CD14-positive monocyte (primary cell): ENCODE data around the gene LCNL1. TPM values are rescaled to one million over a fixed set of nuclear protein-coding genes. Genes with fewer than 3 reads are reported as not detected.

Experiments used
- DNase-seq, 3 donors: peaks; one replicate each; pipeline ENCODE4 v3.0.0-alpha.2; 2011 to 2022
- H2AFZ ChIP-seq: 2 replicates; pipeline ENCODE4 v1.6.0; 2012; ENCODE audit warnings: mild to moderate bottlenecking, low read depth, low read length, inconsistent platforms; ENCODE audit not compliant: insufficient read depth, poor library complexity, severe bottlenecking
- H3K27ac ChIP-seq, 2 donors: 1 replicate in 1 of 2; 2 replicates in 1 of 2; pipeline ENCODE4 v1.5.1; 2012 to 2013; ENCODE audit warnings: low read length in 2 of 2, control low read depth in 1 of 2, inconsistent platforms in 1 of 2, low read depth in 1 of 2, mild to moderate bottlenecking in 1 of 2
- H3K27me3 ChIP-seq, 2 donors: one replicate each; pipeline versions ENCODE4 v1.6.0 to v1.6.1; 2011 to 2013; ENCODE audit warnings: low read length in 2 of 2; ENCODE audit not compliant: control insufficient read depth in 2 of 2, insufficient read depth in 2 of 2
- H3K36me3 ChIP-seq, 2 donors: replicated peaks in 1 of 2; 1 replicate in 1 of 2; 2 replicates in 1 of 2; pipeline versions ENCODE4 v1.5.1 to v1.6.1; 2012 to 2013; ENCODE audit warnings: low read length in 2 of 2, control low read depth in 1 of 2, inconsistent platforms in 1 of 2, mild to moderate bottlenecking in 1 of 2; ENCODE audit not compliant: insufficient read depth in 2 of 2, control insufficient read depth in 1 of 2
- H3K4me1 ChIP-seq, 2 donors: 1 replicate in 1 of 2; 2 replicates in 1 of 2; pipeline versions ENCODE4 v1.5.1 to v1.6.1; 2012 to 2013; ENCODE audit warnings: low read length in 2 of 2, control low read depth in 1 of 2, inconsistent platforms in 1 of 2, mild to moderate bottlenecking in 1 of 2, moderate library complexity in 1 of 2; ENCODE audit not compliant: insufficient read depth in 2 of 2, control insufficient read depth in 1 of 2
- H3K4me2 ChIP-seq: replicated peaks from 2 replicates; pipeline ENCODE3; 2012; ENCODE audit warnings: low read length, moderate library complexity, mild to moderate bottlenecking; ENCODE audit not compliant: poor library complexity, severe bottlenecking; ENCODE audit errors: extremely low read depth
- H3K4me3 ChIP-seq, 3 experiments: fragments of 200-600 bp in 1 of 3; sonication (generic) in 1 of 3; replicated peaks in 1 of 3; 1 replicate in 2 of 3; 2 replicates in 1 of 3; pipeline ENCODE4 v1.5.1; 2011 to 2013; ENCODE audit warnings: low read length in 3 of 3, mild to moderate bottlenecking in 3 of 3, control low read depth in 2 of 3, low read depth in 2 of 3, inconsistent platforms in 1 of 3, moderate library complexity in 1 of 3
- H3K79me2 ChIP-seq: 2 replicates; pipeline ENCODE4 v1.6.0; 2012; ENCODE audit warnings: mild to moderate bottlenecking, control low read depth, inconsistent platforms, low read length, moderate library complexity; ENCODE audit not compliant: insufficient read depth
- H3K9ac ChIP-seq: 2 replicates; pipeline ENCODE4 v1.6.0; 2017; ENCODE audit warnings: low read length, mild to moderate bottlenecking; ENCODE audit not compliant: insufficient read depth, poor library complexity, severe bottlenecking
- H3K9me3 ChIP-seq, 2 donors: replicated peaks in 1 of 2; 1 replicate in 1 of 2; 2 replicates in 1 of 2; pipeline versions ENCODE4 v1.5.1 to v1.6.1; 2012 to 2013; ENCODE audit warnings: low read length in 2 of 2, control low read depth in 1 of 2; ENCODE audit not compliant: control insufficient read depth in 1 of 2, insufficient read depth in 1 of 2
- H4K20me1 ChIP-seq: 2 replicates; pipeline ENCODE4 v1.6.0; 2012; ENCODE audit warnings: mild to moderate bottlenecking, low read length, control low read depth, moderate library complexity; ENCODE audit not compliant: insufficient read depth
- H3K27ac Mint-ChIP-seq, 7 donors: one replicate each; pipeline ENCODE4 v1.8.0; 2020; ENCODE audit warnings: mild to moderate bottlenecking in 7 of 7, mixed read lengths in 7 of 7, moderate library complexity in 6 of 7, inconsistent platforms in 2 of 7
- H3K27me3 Mint-ChIP-seq, 3 donors: one replicate each; pipeline ENCODE4 v1.8.0; 2021 to 2022; ENCODE audit warnings: low read depth in 3 of 3, mild to moderate bottlenecking in 3 of 3, mixed read lengths in 3 of 3, moderate library complexity in 3 of 3, inconsistent platforms in 1 of 3
- H3K36me3 Mint-ChIP-seq, 2 donors: one replicate each; pipeline ENCODE4 v1.8.0; 2020; ENCODE audit warnings: mixed read lengths in 2 of 2, inconsistent platforms in 1 of 2, mild to moderate bottlenecking in 1 of 2
- H3K4me1 Mint-ChIP-seq: one replicate; pipeline ENCODE4 v1.8.0; 2020; ENCODE audit warnings: mild to moderate bottlenecking, mixed read lengths
- H3K4me3 Mint-ChIP-seq, 2 donors: one replicate each; pipeline ENCODE4 v1.8.0; 2020; ENCODE audit warnings: mild to moderate bottlenecking in 2 of 2, mixed read lengths in 2 of 2, moderate library complexity in 1 of 2
- H3K9me3 Mint-ChIP-seq, 7 donors: one replicate each; pipeline ENCODE4 v1.8.0; 2020 to 2022; ENCODE audit warnings: mixed read lengths in 7 of 7, mild to moderate bottlenecking in 6 of 7, moderate library complexity in 6 of 7, inconsistent platforms in 2 of 7
- WGBS: methylation state at CpG from one replicate; pipeline ENCODE4 v1.1.5; 2013; ENCODE audit warnings: missing lambda C conversion rate; ENCODE audit not compliant: insufficient coverage; 5-methylcytosine and 5-hydroxymethylcytosine counted together
- intact Hi-C, 2 donors: fragments of 100-400 bp; cut with micrococcal nuclease; formaldehyde crosslinking; loops; one replicate each; pipeline versions ENCODE4 v1.15.0 to v1.15.1; 2023
- polyA plus RNA-seq, 3 donors: library from polyadenylated mRNA; depleted of rRNA in 1 of 3; unstranded in 2 of 3; stranded (reverse) in 1 of 3; fragments of 300-500 nt in 2 of 3; fragments of >200 nt in 1 of 3; fragmentation: Illumina TruSeq in 2 of 3; gene quantifications; 1 replicate in 2 of 3; 2 replicates in 1 of 3; pipeline ENCODE4 v1.2.3, GENCODE V29; 2012 to 2021
- TF ChIP-seq, protein P1 (sequence below): fragments of 200-600 bp; IDR thresholded peaks from one replicate; pipeline ENCODE4 v1.8.0; 2022; ENCODE audit warnings: antibody characterized with exemption, mild to moderate bottlenecking

Gene LCNL1
- polyA plus RNA-seq, 3 donors = 0.04 TPM; not detected in 2

DNA sequence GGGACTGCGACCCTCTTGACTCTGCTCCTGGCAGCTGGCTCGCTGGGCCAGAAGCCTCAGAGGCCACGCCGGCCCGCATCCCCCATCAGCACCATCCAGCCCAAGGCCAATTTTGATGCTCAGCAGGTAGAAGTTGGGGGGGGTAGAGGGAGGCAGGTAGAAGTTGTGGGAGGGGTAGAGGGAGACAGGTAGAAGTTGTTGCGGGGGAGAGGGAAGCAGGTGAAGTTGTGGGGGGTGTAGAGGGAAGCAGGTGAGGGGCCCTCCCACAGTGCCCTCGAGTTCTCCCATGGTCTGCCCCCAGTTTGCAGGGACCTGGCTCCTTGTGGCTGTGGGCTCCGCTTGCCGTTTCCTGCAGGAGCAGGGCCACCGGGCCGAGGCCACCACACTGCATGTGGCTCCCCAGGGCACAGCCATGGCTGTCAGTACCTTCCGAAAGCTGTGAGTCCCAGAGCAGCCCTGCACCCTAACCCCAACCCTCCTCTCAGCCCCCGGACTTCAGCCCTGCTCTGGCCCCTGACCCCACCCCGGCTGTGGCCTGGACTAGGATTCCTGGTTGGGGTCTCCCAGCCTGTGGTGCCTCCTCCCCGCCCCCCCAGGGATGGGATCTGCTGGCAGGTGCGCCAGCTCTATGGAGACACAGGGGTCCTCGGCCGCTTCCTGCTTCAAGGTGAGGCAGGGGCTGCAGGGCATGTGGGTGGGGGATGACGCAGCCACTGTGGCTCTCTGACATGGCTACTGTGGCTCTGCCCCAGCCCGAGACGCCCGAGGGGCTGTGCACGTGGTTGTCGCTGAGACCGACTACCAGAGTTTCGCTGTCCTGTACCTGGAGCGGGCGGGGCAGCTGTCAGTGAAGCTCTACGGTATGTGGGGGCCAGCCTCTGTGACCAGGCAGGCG is 37.2 kb upstream of the LCNL1 start:
- intact Hi-C loops = loop anchor here (2.0 to 10.0 kb wide), 4 partner anchors 59 to 141 kb away; partner anchors contain the start of genes AJM1 (in 1 of the 2), FUT7 (in 1 of the 2), PHPT1 (in 1 of the 2) and RABL6 (in 1 of the 2)
- H3K27me3 Mint-ChIP-seq = peaks cover 0 to 6% (median 4%) of the 10 kb centered on the region in 3 donors
- peaks cover 24 to 38% of the 10 kb centered on the region in 2 donors for H3K4me1 ChIP-seq
- H3K36me3 Mint-ChIP-seq = peaks cover 16 to 27% of the 10 kb centered on the region in 2 donors
- no peak overlapping the region for H2AFZ ChIP-seq
- peaks cover 20% of the 10 kb centered on the region for H3K79me2 ChIP-seq
- H4K20me1 ChIP-seq = peaks cover 33% of the 10 kb centered on the region
- no peak overlapping the region for H3K9ac ChIP-seq
- no peak for DNase-seq
- TF ChIP-seq, protein P1, sequence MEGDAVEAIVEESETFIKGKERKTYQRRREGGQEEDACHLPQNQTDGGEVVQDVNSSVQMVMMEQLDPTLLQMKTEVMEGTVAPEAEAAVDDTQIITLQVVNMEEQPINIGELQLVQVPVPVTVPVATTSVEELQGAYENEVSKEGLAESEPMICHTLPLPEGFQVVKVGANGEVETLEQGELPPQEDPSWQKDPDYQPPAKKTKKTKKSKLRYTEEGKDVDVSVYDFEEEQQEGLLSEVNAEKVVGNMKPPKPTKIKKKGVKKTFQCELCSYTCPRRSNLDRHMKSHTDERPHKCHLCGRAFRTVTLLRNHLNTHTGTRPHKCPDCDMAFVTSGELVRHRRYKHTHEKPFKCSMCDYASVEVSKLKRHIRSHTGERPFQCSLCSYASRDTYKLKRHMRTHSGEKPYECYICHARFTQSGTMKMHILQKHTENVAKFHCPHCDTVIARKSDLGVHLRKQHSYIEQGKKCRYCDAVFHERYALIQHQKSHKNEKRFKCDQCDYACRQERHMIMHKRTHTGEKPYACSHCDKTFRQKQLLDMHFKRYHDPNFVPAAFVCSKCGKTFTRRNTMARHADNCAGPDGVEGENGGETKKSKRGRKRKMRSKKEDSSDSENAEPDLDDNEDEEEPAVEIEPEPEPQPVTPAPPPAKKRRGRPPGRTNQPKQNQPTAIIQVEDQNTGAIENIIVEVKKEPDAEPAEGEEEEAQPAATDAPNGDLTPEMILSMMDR = no peak
- no peaks in the 10 kb centered on the region for H3K27me3 ChIP-seq
- no peaks in the 10 kb centered on the region for H3K9me3 Mint-ChIP-seq
- no peak overlapping the region for H3K27ac ChIP-seq
- H3K4me3 Mint-ChIP-seq = no peak overlapping the region
- H3K4me3 ChIP-seq = no peak overlapping the region
- no peaks in the 10 kb centered on the region for H3K9me3 ChIP-seq
- peaks cover 25 to 27% of the 10 kb centered on the region in 2 donors for H3K36me3 ChIP-seq
- 81% methylated on average over 18 of the region's 30 CpGs for WGBS
- no peak overlapping the region for H3K4me2 ChIP-seq
- H3K27ac Mint-ChIP-seq = peak overlapping the region in 1 of 7 donors; percentile 71
- H3K4me1 Mint-ChIP-seq = peaks cover 15% of the 10 kb centered on the region

DNA sequence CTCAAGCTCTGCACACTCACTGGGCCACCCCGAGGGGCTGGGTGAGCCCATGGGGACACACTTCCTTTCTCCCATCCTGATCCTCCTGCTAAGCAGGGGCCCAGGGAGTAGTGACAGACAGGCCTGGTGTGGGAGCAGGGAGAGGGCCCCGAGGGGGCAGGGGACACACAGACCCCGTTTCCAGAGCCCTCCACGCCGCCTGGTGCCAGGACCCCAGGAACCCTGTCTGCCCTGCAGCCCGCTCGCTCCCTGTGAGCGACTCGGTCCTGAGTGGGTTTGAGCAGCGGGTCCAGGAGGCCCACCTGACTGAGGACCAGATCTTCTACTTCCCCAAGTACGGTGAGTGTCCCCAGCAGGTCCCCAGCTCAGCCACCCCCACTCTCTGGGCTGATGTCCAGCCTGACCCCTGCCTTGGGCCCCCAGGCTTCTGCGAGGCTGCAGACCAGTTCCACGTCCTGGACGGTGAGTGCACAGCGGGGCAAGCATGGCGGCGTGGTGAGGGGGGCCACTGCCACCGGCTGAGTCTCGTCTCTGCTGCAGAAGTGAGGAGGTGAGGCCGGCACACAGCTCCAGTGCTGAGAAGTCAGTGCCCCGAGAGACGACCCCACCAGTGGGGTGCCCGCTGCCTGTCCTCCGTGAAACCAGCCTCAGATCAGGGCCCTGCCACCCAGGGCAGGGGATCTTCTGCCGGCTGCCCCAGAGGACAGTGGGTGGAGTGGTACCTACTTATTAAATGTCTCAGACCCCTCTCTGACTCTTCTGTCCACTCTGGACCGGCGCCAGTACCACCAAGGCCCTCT is 36.4 kb upstream of the LCNL1 start:
- peaks cover 8 to 19% of the 10 kb centered on the region in 2 donors for H3K36me3 Mint-ChIP-seq
- Histone ChIP-seq H3K36me3 (peaks cover 16 to 18% of the 10 kb centered on the region in 2 donors), H3K27me3 (no peaks in the 10 kb centered on the region), H3K27ac (no peak overlapping the region), H2AFZ (no peak overlapping the region), H3K4me1 (peaks cover 25 to 41% of the 10 kb centered on the region in 2 donors), H3K4me3 (no peak overlapping the region), H3K9ac (no peak overlapping the region), H3K79me2 (peaks cover 20% of the 10 kb centered on the region), H3K4me2 (no peak overlapping the region), H3K9me3 (no peaks in the 10 kb centered on the region), H4K20me1 (peaks cover 25% of the 10 kb centered on the region)
- WGBS = 84% methylated on average over 20 of the region's 27 CpGs
- H3K27ac Mint-ChIP-seq = no peak overlapping the region
- H3K9me3 Mint-ChIP-seq = no peaks in the 10 kb centered on the region
- peaks cover 15% of the 10 kb centered on the region for H3K4me1 Mint-ChIP-seq
- no peak overlapping the region for H3K4me3 Mint-ChIP-seq
- TF ChIP-seq, protein P1 = no peak
- DNase-seq = no peak
- H3K27me3 Mint-ChIP-seq = peaks cover 0 to 6% (median 4%) of the 10 kb centered on the region in 3 donors
- intact Hi-C loops = loop anchor here (10.0 kb wide), 3 partner anchors 88 to 142 kb away; partner anchors contain the start of genes AJM1 (in 1 of the 2), FUT7 (in 1 of the 2), PHPT1 (in 1 of the 2) and RABL6 (in 1 of the 2)
